ENCODE results near the gene KRT32.

- TF ChIP-seq RARB (CRISPR knock-in tag; IDR thresholded peaks at IDR 0.05) (no peak), ZNF8 (CRISPR knock-in tag; IDR thresholded peaks at IDR 0.05) (no peak), PATZ1 (CRISPR knock-in tag; IDR thresholded peaks at IDR 0.05; ENCODE audit: borderline replicate concordance) (no peak), ZFP30 (CRISPR knock-in tag; IDR thresholded peaks at IDR 0.05) (no peak), ZC3H10 (CRISPR knock-in tag; IDR thresholded peaks at IDR 0.05) (no peak), POU6F1 (CRISPR knock-in tag; IDR thresholded peaks at IDR 0.05; ENCODE audit: borderline replicate concordance, low read depth) (no peak), ARNTL (CRISPR knock-in tag; IDR thresholded peaks at IDR 0.05; ENCODE audit: borderline replicate concordance, low read depth) (no peak)
Observed at GRCh38 chr17:41504246-41504977, 37.2 kb upstream of the KRT32 start.

Data from SK-N-SH treated with all-trans-retinoic acid at 6 μM for 48 hours (cell line).